ENCODE results near the gene SYCN. TPM values are rescaled to one million over a fixed set of nuclear protein-coding genes. Genes with fewer than 3 reads are reported as not detected.
A peak's percentile ranks its signal among the peaks of the same experiment; 100 is the strongest.

SYCN gene
- total RNA-seq, 1 donor from 2014 or later: not detected

DNA sequence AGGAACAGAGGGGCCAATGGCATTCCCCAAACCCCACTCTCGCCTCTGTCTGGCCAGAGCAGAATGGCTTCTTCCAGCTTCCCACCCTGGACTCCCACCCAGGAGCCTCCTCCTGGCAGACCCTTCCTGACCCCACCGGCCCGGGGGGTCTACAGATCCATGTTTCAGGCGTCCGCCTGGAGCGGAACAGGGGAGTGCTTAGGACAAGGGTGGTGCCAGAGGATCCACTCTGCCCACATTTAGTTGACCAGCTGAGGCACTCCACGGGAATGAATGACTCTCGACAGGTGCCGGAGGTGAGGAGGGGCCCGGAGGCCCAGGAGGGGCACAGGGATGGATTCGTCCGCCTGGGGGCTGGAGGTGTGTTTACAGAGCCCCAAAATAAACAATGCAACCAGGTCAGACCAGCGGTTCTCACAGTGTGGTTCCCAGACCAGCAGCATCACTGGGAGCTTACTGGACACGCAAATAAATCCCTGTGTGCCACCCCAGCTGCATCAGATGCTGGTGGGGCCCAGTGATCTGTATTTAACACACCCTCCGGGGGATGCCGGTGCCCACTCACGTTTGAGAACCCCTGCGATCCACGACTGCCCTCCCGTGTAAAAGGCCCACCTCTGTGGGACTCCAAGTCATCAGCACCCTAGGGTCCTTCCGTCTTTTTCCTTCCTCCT lies 22.4 kb downstream of the SYCN start:
- Mint-ChIP-seq H3K4me1 (ENCODE audit: unreplicated experiment) (no peaks in the 10 kb centered on the region), H3K4me3 (no peak overlapping the region), H3K36me3 (peaks cover 8% of the 10 kb centered on the region), H3K27ac (peak overlapping the region; percentile 37), H3K27me3 (no peaks in the 10 kb centered on the region), H3K9me3 (no peaks in the 10 kb centered on the region)
- no peak for DNase-seq (ENCODE audit: extremely low spot score, unreplicated experiment)
- TF ChIP-seq CTCF (conservative IDR thresholded peaks at IDR 0.05): no peak

DNA sequence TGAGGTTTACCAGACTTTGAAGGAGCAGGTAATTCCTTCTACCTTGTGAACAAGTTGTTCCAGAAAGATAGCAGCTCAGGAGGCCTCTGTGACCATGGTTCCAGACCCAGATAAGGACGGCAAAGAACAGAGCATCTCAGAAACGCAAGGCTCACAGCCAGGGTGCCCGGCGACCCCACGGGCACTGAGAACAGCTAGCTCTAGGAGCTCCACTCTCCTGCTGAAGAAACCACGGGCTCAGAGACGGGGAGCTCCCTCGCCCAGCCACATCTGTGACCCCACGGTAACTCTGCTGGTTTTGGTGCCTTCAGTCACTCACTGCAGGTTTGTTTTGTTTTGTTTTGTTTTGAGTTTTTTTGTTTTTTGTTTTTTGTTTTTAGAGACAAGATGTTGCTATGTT lies 23.3 kb downstream of the SYCN start:
- no peak overlapping the region for H3K27ac Mint-ChIP-seq
- no peak for DNase-seq (ENCODE audit: extremely low spot score, unreplicated experiment)
- H3K27me3 Mint-ChIP-seq: no peaks in the 10 kb centered on the region
- H3K4me1 Mint-ChIP-seq (ENCODE audit: unreplicated experiment): no peaks in the 10 kb centered on the region
- H3K9me3 Mint-ChIP-seq: no peaks in the 10 kb centered on the region
- peaks cover 8% of the 10 kb centered on the region for H3K36me3 Mint-ChIP-seq
- H3K4me3 Mint-ChIP-seq: no peak overlapping the region
- TF ChIP-seq CTCF (conservative IDR thresholded peaks at IDR 0.05): no peak

DNA sequence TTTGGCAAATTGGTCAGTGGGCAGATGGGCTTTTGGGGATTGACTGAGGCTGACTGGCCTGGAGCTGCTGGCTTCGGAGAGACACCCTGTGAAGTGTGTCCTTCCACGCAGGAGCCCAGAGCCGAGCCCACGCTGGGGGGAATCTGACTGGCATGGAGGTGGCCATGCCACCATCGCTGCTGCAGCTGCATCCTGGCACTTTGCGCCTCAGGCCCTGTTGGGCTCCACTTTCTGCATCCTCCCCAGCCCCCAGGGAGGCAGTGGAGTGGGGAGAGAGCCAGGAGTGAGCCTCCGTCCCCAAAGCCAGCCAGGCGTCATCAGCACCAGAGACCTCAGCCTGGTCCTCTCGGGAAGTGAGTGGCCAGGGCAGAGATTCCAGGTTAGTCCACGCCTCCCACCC lies 24.3 kb downstream of the SYCN start:
- Mint-ChIP-seq H3K9me3 (no peaks in the 10 kb centered on the region), H3K27ac (no peak overlapping the region), H3K4me1 (ENCODE audit: unreplicated experiment) (no peaks in the 10 kb centered on the region), H3K36me3 (peaks cover 8% of the 10 kb centered on the region), H3K27me3 (no peaks in the 10 kb centered on the region), H3K4me3 (no peak overlapping the region)
- TF ChIP-seq CTCF (conservative IDR thresholded peaks at IDR 0.05): no peak
- no peak for DNase-seq (ENCODE audit: extremely low spot score, unreplicated experiment)

GRCh38 chr19:39178296-39179006 lies 25.6 kb downstream of the SYCN start:
- Mint-ChIP-seq H3K27ac (no peak overlapping the region), H3K4me3 (no peak overlapping the region), H3K27me3 (no peaks in the 10 kb centered on the region), H3K9me3 (no peaks in the 10 kb centered on the region), H3K4me1 (ENCODE audit: unreplicated experiment) (no peaks in the 10 kb centered on the region), H3K36me3 (peaks cover 7% of the 10 kb centered on the region)
- no peak for TF ChIP-seq CTCF (conservative IDR thresholded peaks at IDR 0.05)
- DNase-seq (ENCODE audit: extremely low spot score, unreplicated experiment): no peak

DNA sequence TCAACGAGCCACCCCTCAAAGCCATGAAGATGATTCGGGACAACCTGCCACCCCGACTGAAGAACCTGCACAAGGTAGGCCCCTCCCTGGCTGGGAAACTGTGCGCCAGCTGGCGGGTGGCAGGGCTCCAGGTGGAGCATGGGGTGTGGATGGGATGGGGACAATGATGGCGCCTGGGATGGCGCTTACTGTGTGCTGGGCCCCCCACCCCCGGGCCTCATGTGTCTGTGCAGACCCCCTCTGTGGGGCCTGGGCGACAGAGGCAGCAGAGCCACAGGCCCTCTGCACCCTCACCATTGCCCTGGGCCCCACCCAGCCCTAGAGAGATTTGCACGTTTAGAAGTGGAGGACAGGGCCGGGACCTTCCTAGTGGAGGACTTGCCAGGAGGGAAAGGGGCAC lies 26.3 kb downstream of the SYCN start:
- no peaks in the 10 kb centered on the region for H3K4me1 Mint-ChIP-seq (ENCODE audit: unreplicated experiment)
- no peak overlapping the region for H3K27ac Mint-ChIP-seq
- H3K4me3 Mint-ChIP-seq: no peak overlapping the region
- H3K27me3 Mint-ChIP-seq: no peaks in the 10 kb centered on the region
- no peak for DNase-seq (ENCODE audit: extremely low spot score, unreplicated experiment)
- no peaks in the 10 kb centered on the region for H3K9me3 Mint-ChIP-seq
- H3K36me3 Mint-ChIP-seq: peaks cover 4% of the 10 kb centered on the region
- no peak for TF ChIP-seq CTCF (conservative IDR thresholded peaks at IDR 0.05)
